Spinal cord (tissue), 4 donors: ENCODE data around the gene CDC14B. TPM values are rescaled to one million over a fixed set of nuclear protein-coding genes. Genes with fewer than 3 reads are reported as not detected.

Experiments
- polyA plus RNA-seq, 2 donors: library from polyadenylated mRNA; unstranded; fragments of 120-200 nt; gene quantifications; one replicate each; pipeline ENCODE4 v1.2.1, GENCODE V29; 2013; ENCODE audit not compliant: insufficient read length in 2 of 2
- total RNA-seq, 2 donors: library from RNA; depleted of rRNA in 1 of 2; stranded (reverse); fragments of 120-200 nt in 1 of 2; fragments of >200 nt in 1 of 2; gene quantifications; one replicate each; pipeline versions ENCODE4 v1.2.3 to v1.2.4, GENCODE V29; 2013 to 2014

CDC14B gene
- total and polyA plus RNA-seq, 4 donors = 19.5 to 46.5 (median 20.1) TPM

Other genes with a start within 250 kb of the CDC14B start
- gene SLC35D2, start 236.1 kb downstream of the CDC14B start, total RNA-seq = 10 to 100 TPM; 10.7 to 17.8 TPM
- 10 to 100 TPM in 1 of 2 donors, 1 to 10 TPM in 1; 8.4 to 11.1 TPM for gene SLC35D2, start 236.1 kb downstream of the CDC14B start, polyA plus RNA-seq
- 10 to 100 TPM in 1 of 2 donors, 1 to 10 TPM in 1; 6.7 to 10.1 TPM for gene ZNF367, start 201.5 kb downstream of the CDC14B start, total RNA-seq
- gene ZNF367, start 201.5 kb downstream of the CDC14B start, polyA plus RNA-seq = 1 to 10 TPM; 7.1 TPM
- gene HABP4, start 169.7 kb downstream of the CDC14B start, total RNA-seq = 10 to 100 TPM; 16.8 to 20.0 TPM
- 10 to 100 TPM; 35.8 to 38.9 TPM for gene HABP4, start 169.7 kb downstream of the CDC14B start, polyA plus RNA-seq
- gene PRXL2C, start 35.5 kb upstream of the CDC14B start, total RNA-seq = 10 to 100 TPM; 11.6 to 15.5 TPM
- gene PRXL2C, start 35.5 kb upstream of the CDC14B start, polyA plus RNA-seq = 1 to 10 TPM; 6.1 to 7.3 TPM
- gene ZNF510, start 158.2 kb upstream of the CDC14B start, total RNA-seq = 10 to 100 TPM; 30.8 to 36.4 TPM
- 10 to 100 TPM; 16.2 to 20.8 TPM for gene ZNF510, start 158.2 kb upstream of the CDC14B start, polyA plus RNA-seq
- 10 to 100 TPM; 13.3 to 13.8 TPM for gene ZNF782, start 234.7 kb upstream of the CDC14B start, total RNA-seq
- 1 to 10 TPM; 5.3 to 7.4 TPM for gene ZNF782, start 234.7 kb upstream of the CDC14B start, polyA plus RNA-seq